Astrocyte (in vitro differentiated cells and primary cell): Measurements from ENCODE around the gene JPH3. TPM values are rescaled to one million over a fixed set of nuclear protein-coding genes. Genes with fewer than 3 reads are reported as not detected.

ENCODE experiments used
- DNase-seq: peaks from one replicate; pipeline ENCODE4 v3.0.0-alpha.2; 2010; ENCODE audit warnings: low read depth
- FAIRE-seq: peaks from 2 replicates; lab custom pipeline; 2011; peaks lifted over from hg19 to GRCh38; lab: Jason Lieb, UNC
- H2AFZ ChIP-seq: 2 replicates; pipeline ENCODE4 v1.6.0; 2012; ENCODE audit warnings: low read depth, low read length, inconsistent platforms
- H3K27ac ChIP-seq: 2 replicates; pipeline ENCODE4 v1.5.1; 2011; ENCODE audit warnings: low read depth, low read length, inconsistent platforms
- H3K27me3 ChIP-seq: 2 replicates; pipeline ENCODE4 v1.6.0; 2011; ENCODE audit warnings: low read length, inconsistent platforms; ENCODE audit not compliant: insufficient read depth
- H3K36me3 ChIP-seq: 2 replicates; pipeline ENCODE4 v1.5.1; 2011; ENCODE audit warnings: low read length, inconsistent platforms; ENCODE audit not compliant: insufficient read depth
- H3K4me1 ChIP-seq: 2 replicates; pipeline ENCODE4 v1.5.1; 2011; ENCODE audit warnings: low read length, inconsistent platforms; ENCODE audit not compliant: insufficient read depth
- H3K4me2 ChIP-seq: 2 replicates; pipeline ENCODE4 v1.6.0; 2012; ENCODE audit warnings: low read length, inconsistent platforms
- H3K4me3 ChIP-seq: 2 replicates; pipeline ENCODE4 v1.5.1; 2011; ENCODE audit warnings: low read depth, mild to moderate bottlenecking, low read length, inconsistent platforms; ENCODE audit not compliant: insufficient read depth
- H3K79me2 ChIP-seq: 2 replicates; pipeline ENCODE4 v1.6.0; 2012; ENCODE audit warnings: mild to moderate bottlenecking, low read length, inconsistent platforms; ENCODE audit not compliant: insufficient read depth
- H3K9ac ChIP-seq: 2 replicates; pipeline ENCODE4 v1.6.0; 2012; ENCODE audit warnings: mild to moderate bottlenecking, low read length, inconsistent platforms
- H3K9me3 ChIP-seq: 2 replicates; pipeline ENCODE4 v1.5.1; 2012; ENCODE audit warnings: low read depth, mild to moderate bottlenecking, low read length, inconsistent platforms; ENCODE audit not compliant: insufficient read depth
- H4K20me1 ChIP-seq: 2 replicates; pipeline ENCODE4 v1.6.0; 2012; ENCODE audit warnings: low read length, inconsistent platforms; ENCODE audit not compliant: insufficient read depth
- H3K27ac Mint-ChIP-seq: one replicate; pipeline ENCODE4 v1.8.0; 2021; ENCODE audit warnings: mild to moderate bottlenecking, mixed read lengths; ENCODE audit not compliant: unreplicated experiment
- H3K27me3 Mint-ChIP-seq: one replicate; pipeline ENCODE4 v1.8.0; 2021; ENCODE audit warnings: low read depth, mixed read lengths; ENCODE audit not compliant: unreplicated experiment
- H3K36me3 Mint-ChIP-seq: one replicate; pipeline ENCODE4 v1.8.0; 2021; ENCODE audit warnings: low read depth, mixed read lengths; ENCODE audit not compliant: unreplicated experiment
- H3K4me1 Mint-ChIP-seq: one replicate; pipeline ENCODE4 v1.8.0; 2021; ENCODE audit warnings: low read depth, mixed read lengths; ENCODE audit not compliant: unreplicated experiment
- H3K4me3 Mint-ChIP-seq: one replicate; pipeline ENCODE4 v1.8.0; 2021; ENCODE audit warnings: mild to moderate bottlenecking, moderate library complexity, mixed read lengths; ENCODE audit not compliant: unreplicated experiment
- H3K9me3 Mint-ChIP-seq: one replicate; pipeline ENCODE4 v1.8.0; 2021; ENCODE audit warnings: mild to moderate bottlenecking, mixed read lengths; ENCODE audit not compliant: unreplicated experiment
- CTCF ChIP-seq: IDR thresholded peaks from 2 replicates; pipeline ENCODE4 v1.5.1; 2011; ENCODE audit warnings: low read depth, mild to moderate bottlenecking, inconsistent platforms, low read length, moderate library complexity; ENCODE audit not compliant: insufficient read depth
- EZH2 ChIP-seq: IDR thresholded peaks from 2 replicates; pipeline ENCODE4 v1.6.1; 2012; ENCODE audit warnings: mild to moderate bottlenecking, low read length, inconsistent platforms; ENCODE audit not compliant: insufficient read depth
- total RNA-seq: library from RNA; stranded (reverse); gene quantifications from 2 replicates; pipeline ENCODE4 v1.2.1, GENCODE V29; 2021

The JPH3 gene
- total RNA-seq, 1 donor from 2014 or later = 8.6 TPM

- no peak for TF ChIP-seq CTCF
- TF ChIP-seq EZH2 = no peak
- Histone ChIP-seq H3K9ac (no peak overlapping the region), H3K27me3 (no peaks in the 10 kb centered on the region), H3K36me3 (no peaks in the 10 kb centered on the region), H3K27ac (no peak overlapping the region), H3K79me2 (no peaks in the 10 kb centered on the region), H2AFZ (no peak overlapping the region), H3K4me2 (no peak overlapping the region), H3K4me1 (no peaks in the 10 kb centered on the region), H4K20me1 (peaks cover 4% of the 10 kb centered on the region), H3K4me3 (no peak overlapping the region), H3K9me3 (no peaks in the 10 kb centered on the region)
- Mint-ChIP-seq H3K4me3 (no peak overlapping the region), H3K4me1 (no peaks in the 10 kb centered on the region), H3K9me3 (no peaks in the 10 kb centered on the region), H3K36me3 (peaks cover 17% of the 10 kb centered on the region), H3K27me3 (no peaks in the 10 kb centered on the region), H3K27ac (no peak overlapping the region)
- DNase-seq (no peak), FAIRE-seq (no peak)
Measured at GRCh38 chr16:87695534-87695933, 93.2 kb downstream of the JPH3 start.

GRCh38 chr16:87696726-87697125, 94.4 kb downstream of the JPH3 start:
- H3K4me1 Mint-ChIP-seq = no peaks in the 10 kb centered on the region
- no peak overlapping the region for H2AFZ ChIP-seq
- H3K36me3 Mint-ChIP-seq = peaks cover 17% of the 10 kb centered on the region
- no peak overlapping the region for H3K4me3 Mint-ChIP-seq
- H3K9me3 Mint-ChIP-seq = no peaks in the 10 kb centered on the region
- no peaks in the 10 kb centered on the region for H3K36me3 ChIP-seq
- H3K4me1 ChIP-seq = no peaks in the 10 kb centered on the region
- peaks cover 6% of the 10 kb centered on the region for H4K20me1 ChIP-seq
- FAIRE-seq (no peak), DNase-seq (no peak)
- H3K9me3 ChIP-seq = no peaks in the 10 kb centered on the region
- no peak for TF ChIP-seq CTCF
- no peak for TF ChIP-seq EZH2
- no peaks in the 10 kb centered on the region for H3K27me3 ChIP-seq
- no peaks in the 10 kb centered on the region for H3K27me3 Mint-ChIP-seq
- no peak overlapping the region for H3K4me3 ChIP-seq
- no peak overlapping the region for H3K27ac ChIP-seq
- H3K9ac ChIP-seq = no peak overlapping the region
- H3K27ac Mint-ChIP-seq = no peak overlapping the region
- H3K79me2 ChIP-seq = no peaks in the 10 kb centered on the region
- H3K4me2 ChIP-seq = no peak overlapping the region

GRCh38 chr16:87697256-87697655, 94.9 kb downstream of the JPH3 start:
- H4K20me1 ChIP-seq = peaks cover 11% of the 10 kb centered on the region
- H3K27ac Mint-ChIP-seq = no peak overlapping the region
- H2AFZ ChIP-seq = no peak overlapping the region
- H3K36me3 Mint-ChIP-seq = peaks cover 17% of the 10 kb centered on the region
- H3K4me2 ChIP-seq = no peak overlapping the region
- H3K27me3 ChIP-seq = no peaks in the 10 kb centered on the region
- no peak overlapping the region for H3K4me3 ChIP-seq
- H3K79me2 ChIP-seq = no peaks in the 10 kb centered on the region
- no peaks in the 10 kb centered on the region for H3K9me3 Mint-ChIP-seq
- H3K36me3 ChIP-seq = no peaks in the 10 kb centered on the region
- DNase-seq = no peak
- no peaks in the 10 kb centered on the region for H3K4me1 ChIP-seq
- no peak overlapping the region for H3K9ac ChIP-seq
- no peaks in the 10 kb centered on the region for H3K27me3 Mint-ChIP-seq
- no peak overlapping the region for H3K4me3 Mint-ChIP-seq
- H3K9me3 ChIP-seq = no peaks in the 10 kb centered on the region
- no peak for TF ChIP-seq CTCF
- TF ChIP-seq EZH2 = no peak
- no peaks in the 10 kb centered on the region for H3K4me1 Mint-ChIP-seq
- no peak for FAIRE-seq
- no peak overlapping the region for H3K27ac ChIP-seq
